Measurements from ENCODE around the gene STK10.
A peak's percentile ranks its signal among the peaks of the same experiment; 100 is the strongest.

STK10 gene

GRCh38 chr5:172065431-172066065, 122.5 kb downstream of the STK10 start:
- H3K4me3 ChIP-seq (ENCODE audit: low read length in 2 of 2), result no peak overlapping the region
- no peaks in the 10 kb centered on the region for H3K27me3 ChIP-seq (ENCODE audit: control insufficient read depth in 1 of 2, insufficient read depth in 2 of 2, low read length in 2 of 2)
- peaks cover 9% of the 10 kb centered on the region for H3K4me1 ChIP-seq (ENCODE audit: control insufficient read depth, insufficient read depth, low read length)
- H3K27ac ChIP-seq (ENCODE audit: low read length), result peak overlapping the region; percentile 31
- no peaks in the 10 kb centered on the region for H3K9me3 ChIP-seq (ENCODE audit: control insufficient read depth in 2 of 2, low read length in 2 of 2)
- H3K36me3 ChIP-seq (ENCODE audit: control insufficient read depth in 2 of 2, insufficient read depth in 2 of 2, low read length in 2 of 2), result peaks cover 0 to 11% of the 10 kb centered on the region in 2 donors
- H3K9ac ChIP-seq (ENCODE audit: low read length in 2 of 2), result no peak overlapping the region

- peaks cover 9% of the 10 kb centered on the region for H3K4me1 ChIP-seq (ENCODE audit: control insufficient read depth, insufficient read depth, low read length)
- H3K9ac ChIP-seq (ENCODE audit: low read length in 2 of 2), result no peak overlapping the region
- H3K4me3 ChIP-seq (ENCODE audit: low read length in 2 of 2), result no peak overlapping the region
- H3K27ac ChIP-seq (ENCODE audit: low read length), result no peak overlapping the region
- H3K27me3 ChIP-seq (ENCODE audit: control insufficient read depth in 1 of 2, insufficient read depth in 2 of 2, low read length in 2 of 2), result no peaks in the 10 kb centered on the region
- H3K36me3 ChIP-seq (ENCODE audit: control insufficient read depth in 2 of 2, insufficient read depth in 2 of 2, low read length in 2 of 2), result peaks cover 0 to 11% of the 10 kb centered on the region in 2 donors
- no peaks in the 10 kb centered on the region for H3K9me3 ChIP-seq (ENCODE audit: control insufficient read depth in 2 of 2, low read length in 2 of 2)
These were observed 123.3 kb downstream of the STK10 start for GRCh38 chr5:172064766-172065165.

- Histone ChIP-seq H3K9ac (ENCODE audit: low read length in 2 of 2) (no peak overlapping the region), H3K36me3 (ENCODE audit: control insufficient read depth in 2 of 2, insufficient read depth in 2 of 2, low read length in 2 of 2) (peaks cover 0 to 11% of the 10 kb centered on the region in 2 donors), H3K4me3 (ENCODE audit: low read length in 2 of 2) (no peak overlapping the region), H3K9me3 (ENCODE audit: control insufficient read depth in 2 of 2, low read length in 2 of 2) (no peaks in the 10 kb centered on the region), H3K4me1 (ENCODE audit: control insufficient read depth, insufficient read depth, low read length) (peaks cover 9% of the 10 kb centered on the region), H3K27me3 (ENCODE audit: control insufficient read depth in 1 of 2, insufficient read depth in 2 of 2, low read length in 2 of 2) (no peaks in the 10 kb centered on the region), H3K27ac (ENCODE audit: low read length) (no peak overlapping the region)
These were observed 123.7 kb downstream of the STK10 start for GRCh38 chr5:172064358-172064757.

GRCh38 chr5:172063463-172064235, 124.4 kb downstream of the STK10 start:
- Histone ChIP-seq H3K4me3 (ENCODE audit: low read length in 2 of 2) (no peak overlapping the region), H3K27me3 (ENCODE audit: control insufficient read depth in 1 of 2, insufficient read depth in 2 of 2, low read length in 2 of 2) (no peaks in the 10 kb centered on the region), H3K4me1 (ENCODE audit: control insufficient read depth, insufficient read depth, low read length) (peaks cover 9% of the 10 kb centered on the region), H3K9ac (ENCODE audit: low read length in 2 of 2) (no peak overlapping the region), H3K9me3 (ENCODE audit: control insufficient read depth in 2 of 2, low read length in 2 of 2) (no peaks in the 10 kb centered on the region), H3K27ac (ENCODE audit: low read length) (no peak overlapping the region), H3K36me3 (ENCODE audit: control insufficient read depth in 2 of 2, insufficient read depth in 2 of 2, low read length in 2 of 2) (peaks cover 0 to 11% of the 10 kb centered on the region in 2 donors)

GRCh38 chr5:172059661-172060100, 128.3 kb downstream of the STK10 start:
- H3K4me3 ChIP-seq (ENCODE audit: low read length in 2 of 2), result no peak overlapping the region
- H3K9ac ChIP-seq (ENCODE audit: low read length in 2 of 2), result no peak overlapping the region
- no peak overlapping the region for H3K27ac ChIP-seq (ENCODE audit: low read length)
- H3K36me3 ChIP-seq (ENCODE audit: control insufficient read depth in 2 of 2, insufficient read depth in 2 of 2, low read length in 2 of 2), result peaks cover 4 to 19% of the 10 kb centered on the region in 2 donors
- no peaks in the 10 kb centered on the region for H3K9me3 ChIP-seq (ENCODE audit: control insufficient read depth in 2 of 2, low read length in 2 of 2)
- no peaks in the 10 kb centered on the region for H3K4me1 ChIP-seq (ENCODE audit: control insufficient read depth, insufficient read depth, low read length)
- no peaks in the 10 kb centered on the region for H3K27me3 ChIP-seq (ENCODE audit: control insufficient read depth in 1 of 2, insufficient read depth in 2 of 2, low read length in 2 of 2)

GRCh38 chr5:172058088-172058487, 129.9 kb downstream of the STK10 start:
- H3K9ac ChIP-seq (ENCODE audit: low read length in 2 of 2), result no peak overlapping the region
- H3K9me3 ChIP-seq (ENCODE audit: control insufficient read depth in 2 of 2, low read length in 2 of 2), result no peaks in the 10 kb centered on the region
- H3K27me3 ChIP-seq (ENCODE audit: control insufficient read depth in 1 of 2, insufficient read depth in 2 of 2, low read length in 2 of 2), result no peaks in the 10 kb centered on the region
- H3K36me3 ChIP-seq (ENCODE audit: control insufficient read depth in 2 of 2, insufficient read depth in 2 of 2, low read length in 2 of 2), result peaks cover 4 to 12% of the 10 kb centered on the region in 2 donors
- H3K4me3 ChIP-seq (ENCODE audit: low read length in 2 of 2), result no peak overlapping the region
- H3K4me1 ChIP-seq (ENCODE audit: control insufficient read depth, insufficient read depth, low read length), result no peaks in the 10 kb centered on the region
- no peak overlapping the region for H3K27ac ChIP-seq (ENCODE audit: low read length)

- Histone ChIP-seq H3K4me3 (ENCODE audit: low read length in 2 of 2) (no peak overlapping the region), H3K4me1 (ENCODE audit: control insufficient read depth, insufficient read depth, low read length) (peaks cover 15% of the 10 kb centered on the region), H3K9ac (ENCODE audit: low read length in 2 of 2) (no peak overlapping the region), H3K27me3 (ENCODE audit: control insufficient read depth in 1 of 2, insufficient read depth in 2 of 2, low read length in 2 of 2) (no peaks in the 10 kb centered on the region), H3K9me3 (ENCODE audit: control insufficient read depth in 2 of 2, low read length in 2 of 2) (no peaks in the 10 kb centered on the region), H3K27ac (ENCODE audit: low read length) (no peak overlapping the region), H3K36me3 (ENCODE audit: control insufficient read depth in 2 of 2, insufficient read depth in 2 of 2, low read length in 2 of 2) (peaks cover 4 to 10% of the 10 kb centered on the region in 2 donors)
These were observed 132.0 kb downstream of the STK10 start for GRCh38 chr5:172055996-172056395.

- no peaks in the 10 kb centered on the region for H3K27me3 ChIP-seq (ENCODE audit: control insufficient read depth in 1 of 2, insufficient read depth in 2 of 2, low read length in 2 of 2)
- H3K27ac ChIP-seq (ENCODE audit: low read length), result no peak overlapping the region
- no peaks in the 10 kb centered on the region for H3K9me3 ChIP-seq (ENCODE audit: control insufficient read depth in 2 of 2, low read length in 2 of 2)
- peaks cover 15% of the 10 kb centered on the region for H3K4me1 ChIP-seq (ENCODE audit: control insufficient read depth, insufficient read depth, low read length)
- no peak overlapping the region for H3K9ac ChIP-seq (ENCODE audit: low read length in 2 of 2)
- H3K4me3 ChIP-seq (ENCODE audit: low read length in 2 of 2), result no peak overlapping the region
- H3K36me3 ChIP-seq (ENCODE audit: control insufficient read depth in 2 of 2, insufficient read depth in 2 of 2, low read length in 2 of 2), result peaks cover 4 to 8% of the 10 kb centered on the region in 2 donors
These were observed 132.6 kb downstream of the STK10 start for GRCh38 chr5:172055421-172055820.

- Histone ChIP-seq H3K36me3 (ENCODE audit: control insufficient read depth in 2 of 2, insufficient read depth in 2 of 2, low read length in 2 of 2) (peaks cover 4 to 8% of the 10 kb centered on the region in 2 donors), H3K4me1 (ENCODE audit: control insufficient read depth, insufficient read depth, low read length) (peaks cover 15% of the 10 kb centered on the region), H3K9me3 (ENCODE audit: control insufficient read depth in 2 of 2, low read length in 2 of 2) (no peaks in the 10 kb centered on the region), H3K4me3 (ENCODE audit: low read length in 2 of 2) (no peak overlapping the region), H3K9ac (ENCODE audit: low read length in 2 of 2) (no peak overlapping the region), H3K27me3 (ENCODE audit: control insufficient read depth in 1 of 2, insufficient read depth in 2 of 2, low read length in 2 of 2) (no peaks in the 10 kb centered on the region), H3K27ac (ENCODE audit: low read length) (no peak overlapping the region)
These were observed 133.3 kb downstream of the STK10 start for GRCh38 chr5:172054611-172055153.

GRCh38 chr5:172052450-172053236, 135.4 kb downstream of the STK10 start:
- H3K4me3 ChIP-seq (ENCODE audit: low read length in 2 of 2), result peak overlapping the region in 1 of 2 donors; percentile 8
- H3K4me1 ChIP-seq (ENCODE audit: control insufficient read depth, insufficient read depth, low read length), result peaks cover 19% of the 10 kb centered on the region
- no peaks in the 10 kb centered on the region for H3K27me3 ChIP-seq (ENCODE audit: control insufficient read depth in 1 of 2, insufficient read depth in 2 of 2, low read length in 2 of 2)
- peak overlapping the region; percentile 41 for H3K27ac ChIP-seq (ENCODE audit: low read length)
- H3K9ac ChIP-seq (ENCODE audit: low read length in 2 of 2), result no peak overlapping the region
- peaks cover 3 to 5% of the 10 kb centered on the region in 2 donors for H3K36me3 ChIP-seq (ENCODE audit: control insufficient read depth in 2 of 2, insufficient read depth in 2 of 2, low read length in 2 of 2)
- H3K9me3 ChIP-seq (ENCODE audit: control insufficient read depth in 2 of 2, low read length in 2 of 2), result no peaks in the 10 kb centered on the region

Data from stomach smooth muscle (tissue), 2 donors.